Glutamatergic neuron (in vitro differentiated cells): Measurements from ENCODE around the gene CFAP157. TPM values are rescaled to one million over a fixed set of nuclear protein-coding genes. Genes with fewer than 3 reads are reported as not detected.

Experiments used
- DNase-seq: peaks from one replicate; pipeline ENCODE4 v3.0.0; 2022
- H3K27ac Mint-ChIP-seq: one replicate; pipeline ENCODE4 v1.8.0; 2020; ENCODE audit warnings: mild to moderate bottlenecking, mixed read lengths, inconsistent platforms; ENCODE audit not compliant: unreplicated experiment
- H3K27me3 Mint-ChIP-seq: one replicate; pipeline ENCODE4 v1.8.0; 2020; ENCODE audit warnings: mild to moderate bottlenecking, moderate library complexity, mixed read lengths, inconsistent platforms; ENCODE audit not compliant: unreplicated experiment
- H3K36me3 Mint-ChIP-seq: one replicate; pipeline ENCODE4 v1.8.0; 2020; ENCODE audit warnings: mild to moderate bottlenecking, mixed read lengths, inconsistent platforms; ENCODE audit not compliant: unreplicated experiment
- H3K4me1 Mint-ChIP-seq: one replicate; pipeline ENCODE4 v1.8.0; 2020; ENCODE audit warnings: mild to moderate bottlenecking, low read depth, mixed read lengths, inconsistent platforms; ENCODE audit not compliant: unreplicated experiment
- H3K4me3 Mint-ChIP-seq: one replicate; pipeline ENCODE4 v1.8.0; 2020; ENCODE audit warnings: mild to moderate bottlenecking, mixed read lengths, inconsistent platforms; ENCODE audit not compliant: unreplicated experiment
- H3K9me3 Mint-ChIP-seq: one replicate; pipeline ENCODE4 v1.8.0; 2020; ENCODE audit warnings: mild to moderate bottlenecking, moderate library complexity, mixed read lengths, inconsistent platforms; ENCODE audit not compliant: unreplicated experiment
- total RNA-seq: library from RNA; stranded (reverse); fragmentation: NEBNext Ultra II Directional; extraction: Animal tissue kit (Norgen Biotek cat#: 25700); gene quantifications from one replicate; pipeline ENCODE4 v1.2.1, GENCODE V29; 2021; ENCODE audit not compliant: unreplicated experiment
- TF ChIP-seq, protein P1 (sequence below): fragments of 200-600 bp; sonication (generic); IDR thresholded peaks from one replicate; pipeline ENCODE4 v1.5.0; 2021; ENCODE audit not compliant: partially characterized antibody, unreplicated experiment

Gene CFAP157
- total RNA-seq, 1 donor from 2014 or later, result 0.61 TPM

DNA sequence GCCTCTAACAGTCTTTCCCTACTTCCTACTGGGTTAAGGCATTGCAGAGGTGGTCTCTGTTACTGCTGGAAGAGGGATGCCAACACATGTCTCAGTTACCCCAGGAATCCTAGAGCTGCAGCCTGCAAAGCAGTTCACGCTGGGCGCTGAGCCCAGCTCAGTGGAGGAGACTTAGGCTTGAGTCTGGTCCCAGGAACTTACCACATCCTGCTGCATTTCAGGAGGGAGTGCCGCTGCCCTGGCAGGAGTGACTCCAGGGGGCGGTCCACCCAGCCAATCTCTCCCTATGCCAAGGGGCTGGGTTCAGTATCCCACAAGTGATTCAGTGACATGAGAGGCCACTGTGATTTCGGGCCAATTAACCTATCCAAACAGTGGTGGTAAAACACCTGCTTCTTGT, 16.7 kb downstream of the CFAP157 start:
- DNase-seq, result no peak
- peaks cover 1% of the 10 kb centered on the region for H3K9me3 Mint-ChIP-seq
- TF ChIP-seq, protein P1, sequence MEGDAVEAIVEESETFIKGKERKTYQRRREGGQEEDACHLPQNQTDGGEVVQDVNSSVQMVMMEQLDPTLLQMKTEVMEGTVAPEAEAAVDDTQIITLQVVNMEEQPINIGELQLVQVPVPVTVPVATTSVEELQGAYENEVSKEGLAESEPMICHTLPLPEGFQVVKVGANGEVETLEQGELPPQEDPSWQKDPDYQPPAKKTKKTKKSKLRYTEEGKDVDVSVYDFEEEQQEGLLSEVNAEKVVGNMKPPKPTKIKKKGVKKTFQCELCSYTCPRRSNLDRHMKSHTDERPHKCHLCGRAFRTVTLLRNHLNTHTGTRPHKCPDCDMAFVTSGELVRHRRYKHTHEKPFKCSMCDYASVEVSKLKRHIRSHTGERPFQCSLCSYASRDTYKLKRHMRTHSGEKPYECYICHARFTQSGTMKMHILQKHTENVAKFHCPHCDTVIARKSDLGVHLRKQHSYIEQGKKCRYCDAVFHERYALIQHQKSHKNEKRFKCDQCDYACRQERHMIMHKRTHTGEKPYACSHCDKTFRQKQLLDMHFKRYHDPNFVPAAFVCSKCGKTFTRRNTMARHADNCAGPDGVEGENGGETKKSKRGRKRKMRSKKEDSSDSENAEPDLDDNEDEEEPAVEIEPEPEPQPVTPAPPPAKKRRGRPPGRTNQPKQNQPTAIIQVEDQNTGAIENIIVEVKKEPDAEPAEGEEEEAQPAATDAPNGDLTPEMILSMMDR, result no peak
- H3K4me1 Mint-ChIP-seq, result peaks cover 2% of the 10 kb centered on the region
- H3K36me3 Mint-ChIP-seq, result no peaks in the 10 kb centered on the region
- H3K27me3 Mint-ChIP-seq, result peaks cover 6% of the 10 kb centered on the region
- H3K4me3 Mint-ChIP-seq, result no peak overlapping the region
- no peak overlapping the region for H3K27ac Mint-ChIP-seq

GRCh38 chr9:127724012-127724411, 17.2 kb downstream of the CFAP157 start:
- peaks cover 2% of the 10 kb centered on the region for H3K4me1 Mint-ChIP-seq

DNA sequence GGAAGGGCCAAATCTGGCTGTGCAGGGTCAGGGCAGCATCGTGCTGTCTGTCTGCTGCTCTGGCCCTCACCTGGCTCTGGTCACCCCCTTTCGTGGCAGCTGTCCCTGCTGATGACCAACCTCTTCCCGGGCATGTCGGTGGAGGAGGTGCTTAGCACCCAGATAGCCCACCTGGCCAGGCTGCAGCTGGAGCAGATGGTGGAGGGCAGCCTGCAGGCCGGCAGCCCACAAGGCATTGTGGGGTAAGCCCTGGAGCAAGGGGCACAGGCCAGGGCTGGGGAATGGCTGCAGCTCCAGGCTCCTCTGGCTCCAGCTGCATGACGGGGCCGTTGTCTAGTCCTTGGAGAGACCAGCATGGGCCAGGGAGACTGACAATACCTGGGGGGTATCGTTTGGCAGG, 20.1 kb downstream of the CFAP157 start:
- DNase-seq, result no peak
- H3K27ac Mint-ChIP-seq, result no peak overlapping the region
- TF ChIP-seq, protein P1, result no peak
- peaks cover 2% of the 10 kb centered on the region for H3K4me1 Mint-ChIP-seq
- H3K36me3 Mint-ChIP-seq, result no peaks in the 10 kb centered on the region
- H3K4me3 Mint-ChIP-seq, result no peak overlapping the region
- H3K9me3 Mint-ChIP-seq, result peaks cover 4% of the 10 kb centered on the region
- no peaks in the 10 kb centered on the region for H3K27me3 Mint-ChIP-seq

More at GRCh38 chr9:127724012-127724411, 17.2 kb downstream of the CFAP157 start:
- Mint-ChIP-seq H3K9me3 (peaks cover 1% of the 10 kb centered on the region), H3K27me3 (peaks cover 6% of the 10 kb centered on the region), H3K27ac (no peak overlapping the region), H3K36me3 (no peaks in the 10 kb centered on the region), H3K4me3 (no peak overlapping the region)
- TF ChIP-seq, protein P1, result no peak
- DNase-seq, result no peak

DNA sequence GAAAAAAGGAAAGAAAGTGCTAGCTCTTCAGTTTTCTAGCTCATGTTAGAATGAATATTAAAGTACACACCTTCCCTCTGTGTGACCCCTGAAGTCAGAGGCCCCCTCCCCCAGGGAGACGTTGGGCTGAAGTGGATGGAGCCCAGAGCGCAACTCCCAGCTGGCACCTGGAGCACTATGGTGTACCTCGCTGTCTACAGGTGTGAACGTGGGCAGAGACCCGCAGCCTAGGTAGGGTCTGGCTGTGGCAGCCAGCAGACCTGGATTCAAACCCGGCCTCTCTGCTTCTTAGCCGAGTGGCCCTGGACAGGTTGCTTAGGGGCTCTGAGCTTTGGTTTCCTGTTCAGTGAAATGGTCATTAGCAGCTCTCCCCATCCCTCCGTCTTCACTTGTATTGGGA, 22.0 kb downstream of the CFAP157 start:
- no peak for DNase-seq
- Mint-ChIP-seq H3K27ac (no peak overlapping the region), H3K36me3 (no peaks in the 10 kb centered on the region), H3K4me1 (peaks cover 2% of the 10 kb centered on the region), H3K4me3 (no peak overlapping the region), H3K27me3 (peaks cover 2% of the 10 kb centered on the region), H3K9me3 (peaks cover 4% of the 10 kb centered on the region)
- TF ChIP-seq, protein P1, result no peak

GRCh38 chr9:127729522-127730256, 22.9 kb downstream of the CFAP157 start:
- H3K27me3 Mint-ChIP-seq, result peaks cover 2% of the 10 kb centered on the region
- H3K27ac Mint-ChIP-seq, result no peak overlapping the region

More at GRCh38 chr9:127729522-127730256, 22.9 kb downstream of the CFAP157 start:
- Mint-ChIP-seq H3K4me3 (no peak overlapping the region), H3K4me1 (peaks cover 2% of the 10 kb centered on the region), H3K36me3 (no peaks in the 10 kb centered on the region), H3K9me3 (peaks cover 4% of the 10 kb centered on the region)
- no peak for DNase-seq
- TF ChIP-seq, protein P1, result no peak
